IMR-90 (cell line): ENCODE data around the gene SNX5. TPM values are rescaled to one million over a fixed set of nuclear protein-coding genes. Genes with fewer than 3 reads are reported as not detected.

Experiments
- ATAC-seq: fragments of 200-7000 bp; cut with Tn5 transposase; 2 replicates; pipeline ENCODE4 v1.9.1; 2020; ENCODE audit warnings: low read depth, mild to moderate bottlenecking, moderate library complexity
- BruUV-seq: library from RNA; stranded (reverse); fragments of 400-500 nt; replicated peaks from 2 replicates; lab custom pipeline; 2021; lab: Mats Ljungman, UMichigan
- CTCF ChIA-PET: fragments of 300-600 bp; formaldehyde crosslinking; extraction: SDS; loops from one replicate; lab custom pipeline; 2021; ENCODE audit warnings: antibody characterized with exemption; lab: Yijun Ruan, JAX
- POLR2A ChIA-PET: fragments of 300-600 bp; sonication (Branson Sonifier 250); formaldehyde crosslinking; loops from one replicate; lab custom pipeline; 2022; ENCODE audit warnings: antibody characterized with exemption; ENCODE audit not compliant: unreplicated experiment; lab: Charles Lee
- DNase-seq: peaks from one replicate; pipeline ENCODE4 v3.0.0; 2013
- H2AFZ ChIP-seq: replicated peaks from 2 replicates; pipeline ENCODE3; 2013; ENCODE audit warnings: low read length, mild to moderate bottlenecking; ENCODE audit not compliant: poor library complexity
- H2AK5ac ChIP-seq: 2 replicates; pipeline ENCODE4 v1.6.1; 2013; ENCODE audit warnings: low read depth, low read length, inconsistent platforms
- H2AK9ac ChIP-seq: replicated peaks from 2 replicates; pipeline ENCODE3; 2013; ENCODE audit warnings: mild to moderate bottlenecking, low read depth, low read length, moderate library complexity; ENCODE audit not compliant: poor library complexity
- H2BK120ac ChIP-seq: 2 replicates; pipeline ENCODE4 v1.6.1; 2013; ENCODE audit warnings: low read depth, low read length, inconsistent platforms
- H2BK15ac ChIP-seq: 3 replicates; pipeline ENCODE4 v1.6.1; 2013; ENCODE audit warnings: low read depth, low read length, inconsistent platforms
- H2BK20ac ChIP-seq: 2 replicates; pipeline ENCODE4 v1.6.1; 2013; ENCODE audit warnings: low read depth, mild to moderate bottlenecking, inconsistent platforms, low read length, moderate library complexity
- H2BK5ac ChIP-seq: 2 replicates; pipeline ENCODE4 v1.6.1; 2013; ENCODE audit warnings: mild to moderate bottlenecking, low read depth, low read length, inconsistent platforms; ENCODE audit not compliant: poor library complexity, severe bottlenecking
- H3K14ac ChIP-seq: replicated peaks from 2 replicates; pipeline ENCODE4 v1.6.1; 2013; ENCODE audit warnings: low read depth, low read length, inconsistent platforms
- H3K18ac ChIP-seq: 2 replicates; pipeline ENCODE4 v1.6.1; 2013; ENCODE audit warnings: low read depth, low read length, control low read depth
- H3K23ac ChIP-seq: 2 replicates; pipeline ENCODE4 v1.6.1; 2013; ENCODE audit warnings: low read depth, low read length, inconsistent platforms
- H3K27ac ChIP-seq: 2 replicates; pipeline ENCODE4 v1.5.1; 2013; ENCODE audit warnings: mild to moderate bottlenecking, control low read depth, low read length; ENCODE audit not compliant: insufficient read depth
- H3K27me3 ChIP-seq: 2 replicates; pipeline ENCODE4 v1.6.1; 2013; ENCODE audit warnings: low read length; ENCODE audit not compliant: control insufficient read depth, insufficient read depth
- H3K36me3 ChIP-seq: 2 replicates; pipeline ENCODE4 v1.6.1; 2013; ENCODE audit warnings: low read length, mixed read lengths; ENCODE audit not compliant: control insufficient read depth, insufficient read depth
- H3K4ac ChIP-seq: 2 replicates; pipeline ENCODE4 v1.6.1; 2013; ENCODE audit warnings: low read depth, low read length, inconsistent platforms
- H3K4me1 ChIP-seq: 2 replicates; pipeline ENCODE4 v1.6.1; 2013; ENCODE audit warnings: low read length, mixed read lengths; ENCODE audit not compliant: control insufficient read depth, insufficient read depth
- H3K4me2 ChIP-seq: 2 replicates; pipeline ENCODE4 v1.6.1; 2013; ENCODE audit warnings: low read depth, mild to moderate bottlenecking, control low read depth, low read length, moderate library complexity
- H3K4me3 ChIP-seq: 2 replicates; pipeline ENCODE4 v1.5.1; 2013; ENCODE audit warnings: low read depth, mild to moderate bottlenecking, control low read depth, low read length, moderate library complexity; ENCODE audit not compliant: insufficient read depth
- H3K56ac ChIP-seq: 2 replicates; pipeline ENCODE4 v1.6.1; 2013; ENCODE audit warnings: low read length, inconsistent platforms; ENCODE audit not compliant: insufficient read depth; ENCODE audit errors: extremely low read depth
- H3K79me1 ChIP-seq, 2 experiments: 2 replicates each; pipeline ENCODE4 v1.6.1; 2013; ENCODE audit warnings: low read length in 2 of 2, inconsistent platforms in 1 of 2, low read depth in 1 of 2
- H3K9ac ChIP-seq: 2 replicates; pipeline ENCODE4 v1.6.1; 2013; ENCODE audit warnings: low read depth, low read length, control low read depth
- H3K9me1 ChIP-seq: 2 replicates; pipeline ENCODE4 v1.6.1; 2013; ENCODE audit warnings: low read length, inconsistent platforms; ENCODE audit not compliant: insufficient read depth
- H3K9me3 ChIP-seq: 2 replicates; pipeline ENCODE4 v1.6.1; 2013; ENCODE audit warnings: low read length; ENCODE audit not compliant: control insufficient read depth, insufficient read depth
- H4K20me1 ChIP-seq: 2 replicates; pipeline ENCODE4 v1.6.1; 2013; ENCODE audit warnings: low read length, inconsistent platforms; ENCODE audit not compliant: insufficient read depth
- H4K5ac ChIP-seq: 2 replicates; pipeline ENCODE4 v1.6.1; 2013; ENCODE audit warnings: mild to moderate bottlenecking, low read depth, low read length, control low read depth
- H4K8ac ChIP-seq, 2 experiments: 2 replicates each; pipeline ENCODE4 v1.6.1; 2013; ENCODE audit warnings: low read depth in 2 of 2, low read length in 2 of 2, control low read depth in 1 of 2, inconsistent platforms in 1 of 2
- H4K91ac ChIP-seq: 2 replicates; pipeline ENCODE4 v1.6.1; 2013; ENCODE audit warnings: low read depth, low read length, inconsistent platforms; ENCODE audit not compliant: insufficient read depth
- FOS ChIP-seq: fragments of 150-350 bp; IDR thresholded peaks from 2 replicates; pipeline ENCODE4 v1.6.1; 2016; ENCODE audit warnings: low read depth, low read length
- NFE2L2 ChIP-seq: fragments of 150-350 bp; IDR thresholded peaks from 2 replicates; pipeline ENCODE4 v1.6.1; 2016; ENCODE audit warnings: low read depth, mild to moderate bottlenecking, low read length
- WGBS, 2 experiments: methylation state at CpG; one replicate each; pipeline versions ENCODE4 v1.1.5 to v1.1.7; 2013; ENCODE audit warnings: missing lambda C conversion rate in 2 of 2; ENCODE audit not compliant: insufficient read length in 1 of 2; ENCODE audit errors: extremely low coverage in 2 of 2; 5-methylcytosine and 5-hydroxymethylcytosine counted together
- dilution Hi-C: fragments of 300-500 bp; cut with HindIII; formaldehyde crosslinking; loops from one replicate; pipeline ENCODE4 v1.14.3; 2018; ENCODE audit warnings: low sequenced_read_pairs; ENCODE audit not compliant: unreplicated experiment
- in situ Hi-C: fragments of 300-500 bp; cut with MboI; formaldehyde crosslinking; loops from 3 replicates; pipeline ENCODE4 v1.14.3; 2019; ENCODE audit warnings: low sequenced_read_pairs, inconsistent platforms, mixed read lengths
- intact Hi-C: fragments of 100-400 bp; cut with micrococcal nuclease; formaldehyde crosslinking; loops from 2 replicates; pipeline ENCODE4 v1.10.0; 2022
- polyA plus RNA-seq, 3 experiments: library from polyadenylated mRNA; depleted of rRNA; stranded (reverse); fragments of >200 nt; gene quantifications; 2 replicates each; pipeline ENCODE4 v1.2.3, GENCODE V29; 2012; ENCODE audit warnings: low replicate concordance in 1 of 3
- total RNA-seq: library from RNA; depleted of rRNA; stranded (reverse); fragments of >200 nt; gene quantifications from 2 replicates; pipeline ENCODE4 v1.2.3, GENCODE V29; 2012
- TF ChIP-seq, protein P1 (sequence below): fragments of 150-350 bp; IDR thresholded peaks from 2 replicates; pipeline ENCODE4 v1.6.1; 2017; ENCODE audit warnings: mild to moderate bottlenecking, antibody characterized with exemption, low read length, low read depth

Gene SNX5
- total and polyA plus RNA-seq, 2 of the 4 experiments (the other 2 are of a cell fraction) = 65.4 to 92.8 TPM

DNA sequence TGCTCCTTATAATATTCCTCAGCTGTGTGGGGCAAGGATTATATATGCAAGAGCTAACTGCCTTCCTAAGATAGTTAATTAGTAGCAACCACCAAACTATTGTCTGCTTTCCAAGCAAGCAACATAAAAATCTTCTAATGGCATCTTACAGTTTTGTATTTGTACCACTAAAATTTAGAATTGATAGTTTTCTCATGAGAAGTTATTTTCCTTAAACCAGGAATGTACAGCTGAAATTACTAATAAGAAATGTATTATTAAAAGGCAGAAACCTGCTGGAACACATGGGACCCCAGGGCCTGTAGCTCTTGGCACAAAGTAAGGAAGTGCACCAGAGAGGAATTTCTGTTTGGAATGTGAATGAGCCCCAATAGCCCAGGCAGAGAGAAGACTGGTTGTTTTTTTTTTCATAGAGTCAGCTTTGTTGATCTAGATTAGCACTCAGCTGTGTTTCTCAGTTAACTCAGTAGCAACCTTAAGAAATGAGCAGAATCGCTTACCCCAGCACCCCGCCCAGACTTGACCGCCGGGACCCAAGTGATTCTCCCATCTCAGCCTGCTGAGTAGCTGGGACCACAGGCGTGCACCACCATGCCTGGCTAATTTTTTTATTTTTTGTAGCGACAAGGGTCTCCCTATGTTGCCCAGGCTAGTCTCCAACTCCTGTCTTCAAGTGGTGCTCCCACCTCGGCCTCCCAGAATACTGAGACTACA is 2.9 kb upstream of the SNX5 start (continued):
- TF ChIP-seq FOS = no peak

DNA sequence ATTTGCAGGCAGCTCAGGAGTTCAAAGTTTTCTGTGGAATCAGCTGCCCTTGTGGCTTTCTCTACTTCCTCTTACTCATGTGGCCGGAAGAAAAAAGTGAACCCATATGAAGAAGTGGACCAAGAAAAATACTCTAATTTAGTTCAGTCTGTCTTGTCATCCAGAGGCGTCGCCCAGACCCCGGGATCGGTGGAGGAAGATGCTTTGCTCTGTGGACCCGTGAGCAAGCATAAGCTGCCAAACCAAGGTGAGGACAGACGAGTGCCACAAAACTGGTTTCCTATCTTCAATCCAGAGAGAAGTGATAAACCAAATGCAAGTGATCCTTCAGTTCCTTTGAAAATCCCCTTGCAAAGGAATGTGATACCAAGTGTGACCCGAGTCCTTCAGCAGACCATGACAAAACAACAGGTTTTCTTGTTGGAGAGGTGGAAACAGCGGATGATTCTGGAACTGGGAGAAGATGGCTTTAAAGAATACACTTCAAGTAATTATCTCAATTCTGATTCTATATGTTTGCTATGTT is 1.4 kb upstream of the SNX5 start:
- H3K9me3 ChIP-seq = no peaks in the 10 kb centered on the region
- in situ Hi-C loops = no loop called here
- peak overlapping the region; percentile 79; the same call in 1 of the 2 replicates for H2AK5ac ChIP-seq
- peak overlapping the region; percentile 70; the same call in 1 of the 2 replicates for H3K18ac ChIP-seq
- H3K27ac ChIP-seq = peak overlapping the region; percentile 96
- H2AK9ac ChIP-seq = peak overlapping the region; percentile 84
- peaks cover 10 to 40% of the 10 kb centered on the region in 2 experiments; a peak in 3 of 4 replicates for H3K79me1 ChIP-seq
- H4K91ac ChIP-seq = peak overlapping the region; percentile 91
- H2BK5ac ChIP-seq = peak overlapping the region; percentile 95
- H3K23ac ChIP-seq = peak overlapping the region; percentile 95
- ChIA-PET CTCF (interaction anchor here (0.6 kb wide), 2 partner anchors 27 to 422 kb away, joined by 7 to 9 read pairs; no protein-coding TSS in a partner anchor), POLR2A (no interaction called here)
- 7% methylated on average over 3 of the region's 9 CpGs; no CpG with 5 or more reads in 1 of the 2 experiments for WGBS, 2 experiments
- peak overlapping the region; percentile 95 for H3K56ac ChIP-seq
- no peak for TF ChIP-seq NFE2L2
- TF ChIP-seq, protein P1, sequence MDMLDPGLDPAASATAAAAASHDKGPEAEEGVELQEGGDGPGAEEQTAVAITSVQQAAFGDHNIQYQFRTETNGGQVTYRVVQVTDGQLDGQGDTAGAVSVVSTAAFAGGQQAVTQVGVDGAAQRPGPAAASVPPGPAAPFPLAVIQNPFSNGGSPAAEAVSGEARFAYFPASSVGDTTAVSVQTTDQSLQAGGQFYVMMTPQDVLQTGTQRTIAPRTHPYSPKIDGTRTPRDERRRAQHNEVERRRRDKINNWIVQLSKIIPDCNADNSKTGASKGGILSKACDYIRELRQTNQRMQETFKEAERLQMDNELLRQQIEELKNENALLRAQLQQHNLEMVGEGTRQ = peak; percentile 21; the same call in 1 of the 2 replicates
- H3K9me1 ChIP-seq = peaks cover 2% of the 10 kb centered on the region
- peak overlapping the region; percentile 93 for H3K14ac ChIP-seq
- peak; percentile 70 for DNase-seq
- H3K4me1 ChIP-seq = peaks cover 10% of the 10 kb centered on the region
- dilution Hi-C loops = no loop called here
- peak overlapping the region; percentile 89 for H2BK120ac ChIP-seq
- peak overlapping the region; percentile 82 to 94 for H4K8ac ChIP-seq
- no peaks in the 10 kb centered on the region for H3K27me3 ChIP-seq
- peak overlapping the region; percentile 94 for H3K9ac ChIP-seq
- ATAC-seq = no peak
- peak overlapping the region; percentile 44; the same call in 1 of the 2 replicates for H2BK20ac ChIP-seq
- H3K36me3 ChIP-seq = no peaks in the 10 kb centered on the region; the same call in 1 of the 2 replicates
- TSS peak; percentile 57 for BruUV-seq
- H4K5ac ChIP-seq = peak overlapping the region; percentile 76
- peaks cover 28% of the 10 kb centered on the region for H4K20me1 ChIP-seq
- H3K4me2 ChIP-seq = peak overlapping the region; percentile 91
- H3K4ac ChIP-seq = peak overlapping the region; percentile 94
- H2AFZ ChIP-seq = peak overlapping the region; percentile 89
- intact Hi-C loops = loop anchor here (2.0 kb wide), 1 partner anchor 167 kb away; the partner anchor contains the start of genes KAT14 and PET117
- peak overlapping the region; percentile 83 for H3K4me3 ChIP-seq
- peak overlapping the region; percentile 92; the same call in 2 of the 3 replicates for H2BK15ac ChIP-seq
